Cardiac muscle cell (in vitro differentiated cells and primary cell): ENCODE results near the gene COL2A1. TPM values are rescaled to one million over a fixed set of nuclear protein-coding genes. Genes with fewer than 3 reads are reported as not detected.

Experiments
- DNase-seq, 2 donors: peaks; one replicate each; pipeline versions ENCODE4 v3.0.0 to v3.0.0-alpha.2; 2010 to 2017; ENCODE audit warnings: low read depth in 1 of 2, low spot score in 1 of 2
- H3K27ac ChIP-seq: fragments of 200-600 bp; sonication (generic); 2 replicates; pipeline ENCODE4 v1.5.1; 2016
- H3K27me3 ChIP-seq: fragments of 200-600 bp; sonication (generic); 2 replicates; pipeline ENCODE4 v1.6.0; 2016; ENCODE audit warnings: control low read depth
- H3K36me3 ChIP-seq: fragments of 200-600 bp; sonication (generic); 2 replicates; pipeline ENCODE4 v1.5.1; 2016; ENCODE audit warnings: control low read depth
- H3K4me1 ChIP-seq: fragments of 200-600 bp; sonication (generic); 2 replicates; pipeline ENCODE4 v1.8.1; 2017; ENCODE audit warnings: low read depth, mild to moderate bottlenecking, mixed run types
- H3K4me3 ChIP-seq: fragments of 200-600 bp; sonication (generic); 2 replicates; pipeline ENCODE4 v1.5.1; 2016; ENCODE audit warnings: mild to moderate bottlenecking
- H3K9me3 ChIP-seq: fragments of 200-600 bp; sonication (generic); 2 replicates; pipeline ENCODE4 v1.5.1; 2017; ENCODE audit warnings: low read depth, mild to moderate bottlenecking, control low read depth
- CTCF ChIP-seq: IDR thresholded peaks from 2 replicates; pipeline ENCODE4 v1.5.1; 2012; ENCODE audit warnings: low read depth, mild to moderate bottlenecking, low read length
- polyA plus RNA-seq: library from polyadenylated mRNA; unstranded; fragments of >200 nt; fragmentation: Nextera tagmentation; extraction: Ambion mirVana; gene quantifications from 2 replicates; pipeline ENCODE4 v1.2.1, GENCODE V29; 2016
- total RNA-seq: library from RNA; depleted of rRNA; stranded (reverse); fragments of >200 nt; gene quantifications from 2 replicates; pipeline ENCODE4 v1.2.3, GENCODE V29; 2016

COL2A1 gene
- total and polyA plus RNA-seq, 2 experiments from 2014 or later: 261 to 596 TPM

DNA sequence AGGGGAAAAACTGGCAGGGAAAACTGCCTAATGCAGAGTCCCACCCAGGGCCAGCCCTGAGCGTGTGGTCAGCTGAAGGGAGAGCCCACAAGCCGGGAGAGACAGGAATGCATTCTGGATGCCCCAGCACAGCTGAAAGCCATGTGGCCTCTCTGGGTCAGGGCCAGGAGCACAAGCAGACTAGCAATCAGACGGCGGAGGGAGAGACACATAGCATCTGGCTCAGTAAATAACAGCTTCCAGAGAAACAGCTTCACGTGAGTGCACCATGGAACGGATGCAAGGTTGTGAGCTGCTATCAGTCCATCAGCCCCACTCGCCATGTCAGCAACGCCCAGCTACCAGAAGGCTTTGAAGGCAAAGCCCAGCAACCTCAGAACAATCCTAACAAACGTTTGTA, 69.1 kb downstream of the COL2A1 start:
- TF ChIP-seq CTCF: no peak
- Histone ChIP-seq H3K4me1 (peaks cover 5% of the 10 kb centered on the region), H3K4me3 (no peak overlapping the region), H3K36me3 (no peaks in the 10 kb centered on the region), H3K9me3 (no peaks in the 10 kb centered on the region), H3K27ac (no peak overlapping the region), H3K27me3 (peaks cover 7% of the 10 kb centered on the region)
- DNase-seq: peak; percentile 26 to 91

- no peaks in the 10 kb centered on the region for H3K4me1 ChIP-seq
- no peak overlapping the region for H3K4me3 ChIP-seq
Observed at GRCh38 chr12:47931187-47931586, 73.1 kb downstream of the COL2A1 start.

GRCh38 chr12:47930634-47931033, 73.6 kb downstream of the COL2A1 start:
- no peak for DNase-seq
- no peak overlapping the region for H3K4me3 ChIP-seq
- no peaks in the 10 kb centered on the region for H3K4me1 ChIP-seq
- no peaks in the 10 kb centered on the region for H3K9me3 ChIP-seq
- peaks cover 37% of the 10 kb centered on the region for H3K27me3 ChIP-seq
- TF ChIP-seq CTCF: no peak
- H3K36me3 ChIP-seq: no peaks in the 10 kb centered on the region
- no peak overlapping the region for H3K27ac ChIP-seq

More at GRCh38 chr12:47931187-47931586, 73.1 kb downstream of the COL2A1 start:
- H3K9me3 ChIP-seq: no peaks in the 10 kb centered on the region
- no peak overlapping the region for H3K27ac ChIP-seq
- no peak for DNase-seq
- TF ChIP-seq CTCF: no peak
- no peaks in the 10 kb centered on the region for H3K36me3 ChIP-seq
- H3K27me3 ChIP-seq: peaks cover 32% of the 10 kb centered on the region

- no peak overlapping the region for H3K27ac ChIP-seq
- no peak for TF ChIP-seq CTCF
- no peak overlapping the region for H3K4me3 ChIP-seq
- no peaks in the 10 kb centered on the region for H3K9me3 ChIP-seq
- no peak for DNase-seq
- peaks cover 50% of the 10 kb centered on the region for H3K27me3 ChIP-seq
- H3K4me1 ChIP-seq: no peaks in the 10 kb centered on the region
- H3K36me3 ChIP-seq: no peaks in the 10 kb centered on the region
Observed at GRCh38 chr12:47927346-47927745, 76.9 kb downstream of the COL2A1 start.

Other genes with a start within 250 kb of the COL2A1 start
- gene RAPGEF3, start 245.6 kb downstream of the COL2A1 start, total RNA-seq: 3.8 and 8.8 TPM in 2 replicates
- 3.3 and 5.5 TPM in 2 replicates for gene RAPGEF3, start 245.6 kb downstream of the COL2A1 start, polyA plus RNA-seq
- gene SLC48A1, start 231.2 kb downstream of the COL2A1 start, total RNA-seq: 23.3 and 26.2 TPM in 2 replicates
- 28.9 and 29.2 TPM in 2 replicates for gene SLC48A1, start 231.2 kb downstream of the COL2A1 start, polyA plus RNA-seq
- 43.3 and 93.0 TPM in 2 replicates for gene HDAC7, start 184.6 kb downstream of the COL2A1 start, total RNA-seq
- gene HDAC7, start 184.6 kb downstream of the COL2A1 start, polyA plus RNA-seq: 43.7 and 55.9 TPM in 2 replicates
- not detected in 2 replicates for gene VDR, start 99.5 kb downstream of the COL2A1 start, total RNA-seq
- gene VDR, start 99.5 kb downstream of the COL2A1 start, polyA plus RNA-seq: not detected in 2 replicates
- gene TMEM106C, start 40.9 kb downstream of the COL2A1 start, total RNA-seq: 100 and 102 TPM in 2 replicates
- 108 and 176 TPM in 2 replicates for gene TMEM106C, start 40.9 kb downstream of the COL2A1 start, polyA plus RNA-seq
- gene SENP1, start 101.6 kb upstream of the COL2A1 start, total RNA-seq: 13.2 and 20.4 TPM in 2 replicates
- gene SENP1, start 101.6 kb upstream of the COL2A1 start, polyA plus RNA-seq: 16.7 and 17.1 TPM in 2 replicates
- 118 and 152 TPM in 2 replicates for gene PFKM, start 114.9 kb upstream of the COL2A1 start, total RNA-seq
- gene PFKM, start 114.9 kb upstream of the COL2A1 start, polyA plus RNA-seq: 148 and 163 TPM in 2 replicates
- 41.2 and 47.9 TPM in 2 replicates for gene ASB8, start 153.0 kb upstream of the COL2A1 start, total RNA-seq
- gene ASB8, start 153.0 kb upstream of the COL2A1 start, polyA plus RNA-seq: 53.0 and 62.0 TPM in 2 replicates
- gene CCDC184, start 179.2 kb upstream of the COL2A1 start, total RNA-seq: 0.45 and 1.7 TPM in 2 replicates
- gene CCDC184, start 179.2 kb upstream of the COL2A1 start, polyA plus RNA-seq: not detected in 2 replicates
- not detected in 2 replicates for gene OR10AD1, start 198.8 kb upstream of the COL2A1 start, total RNA-seq
- gene OR10AD1, start 198.8 kb upstream of the COL2A1 start, polyA plus RNA-seq: not detected in 2 replicates